HT-29 (cell line): ENCODE measurements around the gene LMF1. TPM values are rescaled to one million over a fixed set of nuclear protein-coding genes. Genes with fewer than 3 reads are reported as not detected.

Source experiments
- DNase-seq: peaks from one replicate; pipeline ENCODE4 v3.0.0-alpha.2; 2015; ENCODE audit warnings: low spot score
- total RNA-seq: library from RNA; depleted of rRNA; stranded (reverse); fragments of >200 nt; shearing (Covaris generic); gene quantifications from 2 replicates; pipeline ENCODE4 v1.2.3, GENCODE V29; 2014

The LMF1 gene
- total RNA-seq, 1 experiment from 2014 or later, result 2.1 TPM

GRCh38 chr16:882256-882655, 88.5 kb downstream of the LMF1 start:
- DNase-seq, result no peak

- DNase-seq, result no peak
Observed at GRCh38 chr16:881219-882097, 89.3 kb downstream of the LMF1 start.

- no peak for DNase-seq
Observed at GRCh38 chr16:880471-881171, 90.2 kb downstream of the LMF1 start.

GRCh38 chr16:879986-880385, 90.8 kb downstream of the LMF1 start:
- DNase-seq, result no peak

- DNase-seq, result no peak
Observed at GRCh38 chr16:879461-879861, 91.3 kb downstream of the LMF1 start.

- no peak for DNase-seq
Observed at GRCh38 chr16:878886-879285, 91.9 kb downstream of the LMF1 start.

GRCh38 chr16:878072-878784, 92.6 kb downstream of the LMF1 start:
- no peak for DNase-seq

GRCh38 chr16:877242-878071, 93.3 kb downstream of the LMF1 start:
- DNase-seq, result no peak

GRCh38 chr16:876523-877241, 94.1 kb downstream of the LMF1 start:
- DNase-seq, result no peak

GRCh38 chr16:876041-876335, 94.8 kb downstream of the LMF1 start:
- no peak for DNase-seq

GRCh38 chr16:875182-876040, 95.4 kb downstream of the LMF1 start:
- no peak for DNase-seq

GRCh38 chr16:874366-875181, 96.2 kb downstream of the LMF1 start:
- DNase-seq, result no peak

GRCh38 chr16:873889-874288, 96.9 kb downstream of the LMF1 start:
- no peak for DNase-seq

GRCh38 chr16:873243-873661, 97.5 kb downstream of the LMF1 start:
- no peak for DNase-seq

GRCh38 chr16:872436-873242, 98.1 kb downstream of the LMF1 start:
- no peak for DNase-seq

GRCh38 chr16:871562-872345, 99.0 kb downstream of the LMF1 start:
- no peak for DNase-seq

GRCh38 chr16:870856-871561, 99.8 kb downstream of the LMF1 start:
- no peak for DNase-seq
